RPMI7951 (cell line): ENCODE results near the gene SLC13A4. TPM values are rescaled to one million over a fixed set of nuclear protein-coding genes. Genes with fewer than 3 reads are reported as not detected.
"Not testable (repeated sequence)": the region's sequence is repeated elsewhere in the genome, so short reads cannot be mapped to it uniquely, and the experiment has no call there.

Experiments
- DNase-seq: peaks from one replicate; pipeline ENCODE4 v3.0.0-alpha.2; 2012; ENCODE audit warnings: low read depth
- total RNA-seq: library from RNA; depleted of rRNA; stranded (reverse); fragments of >200 nt; shearing (Covaris generic); gene quantifications from 2 replicates; pipeline ENCODE4 v1.2.3, GENCODE V29; 2014

Gene SLC13A4
- total RNA-seq, 1 experiment from 2014 or later, result not detected

DNA sequence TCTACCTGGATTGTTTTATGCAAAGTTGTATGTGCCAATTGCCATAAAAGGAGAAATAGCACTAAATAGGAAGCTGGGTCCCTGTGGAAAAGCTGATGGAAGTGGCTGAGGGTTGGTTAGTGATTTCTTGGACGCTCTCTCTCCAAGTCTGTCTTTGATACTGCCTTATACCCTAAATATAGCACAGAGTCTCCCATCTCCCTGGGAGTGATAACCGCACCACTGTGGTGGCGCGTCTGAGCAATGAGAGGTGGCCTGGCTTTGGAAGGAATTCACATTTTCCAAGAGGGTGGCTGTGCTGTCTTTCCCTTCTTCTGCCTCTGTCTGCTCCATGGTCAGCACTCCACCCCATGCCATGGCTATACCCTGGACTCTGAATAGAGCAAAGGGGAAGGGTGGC, 34.4 kb downstream of the SLC13A4 start:
- DNase-seq, result no peak

DNA sequence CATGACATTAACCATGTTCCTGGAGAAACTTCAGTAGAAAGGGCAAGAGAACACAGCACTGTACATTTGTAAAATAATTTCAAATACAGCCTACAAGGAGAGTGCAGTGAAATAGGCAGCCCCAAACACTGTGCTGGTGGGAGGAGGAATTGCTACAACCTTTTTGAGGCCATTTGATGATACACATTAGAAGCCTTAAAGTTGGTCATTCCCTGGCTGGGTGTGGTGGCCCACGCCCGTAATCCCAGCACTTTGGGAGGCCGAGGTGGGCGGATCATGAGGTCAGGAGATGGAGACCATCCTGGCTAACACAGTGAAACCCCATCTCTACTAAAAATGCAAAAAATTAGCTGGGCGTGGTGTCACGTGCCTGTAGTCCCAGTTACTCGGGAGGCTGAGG, 35.4 kb downstream of the SLC13A4 start:
- DNase-seq, result not testable (repeated sequence)

DNA sequence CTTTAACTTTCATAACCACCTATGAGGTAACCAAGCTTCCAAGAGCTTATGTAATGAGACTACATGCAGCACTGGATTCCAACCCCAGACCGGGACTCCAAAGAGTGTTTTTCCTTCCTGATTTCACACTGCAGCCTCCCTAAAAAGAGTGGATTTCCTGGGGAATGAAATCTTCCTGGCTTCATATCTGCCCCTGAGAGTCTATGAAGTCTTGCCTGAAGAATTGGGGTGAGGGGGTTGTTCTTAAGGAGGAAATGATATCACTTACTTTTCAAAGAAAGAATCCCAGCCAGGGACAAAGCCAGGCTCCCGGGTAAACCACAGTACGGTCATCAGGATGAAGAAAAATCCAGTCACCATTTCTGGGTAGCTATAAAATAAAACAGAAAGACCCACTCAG, 35.9 kb downstream of the SLC13A4 start:
- no peak for DNase-seq

DNA sequence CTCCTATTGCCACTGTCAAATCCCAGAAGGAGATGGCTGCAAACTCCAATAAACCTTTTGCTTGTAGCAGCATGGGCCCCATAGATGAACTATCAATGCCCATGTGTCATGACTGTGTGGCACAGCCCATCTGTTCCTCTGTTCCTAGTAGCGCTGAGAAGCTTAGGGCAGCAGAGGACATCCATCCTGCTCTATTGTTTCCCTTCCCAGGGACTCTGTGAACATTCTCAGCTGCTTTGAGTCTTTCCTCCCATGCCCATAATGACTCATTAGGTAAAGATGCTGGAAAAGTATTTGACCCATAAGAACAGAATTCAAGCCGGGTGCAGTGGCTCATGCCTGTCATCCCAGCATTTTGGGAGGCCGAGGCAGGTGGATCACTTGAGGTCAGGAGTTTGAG, 37.4 kb downstream of the SLC13A4 start:
- DNase-seq, result peak; percentile 63

DNA sequence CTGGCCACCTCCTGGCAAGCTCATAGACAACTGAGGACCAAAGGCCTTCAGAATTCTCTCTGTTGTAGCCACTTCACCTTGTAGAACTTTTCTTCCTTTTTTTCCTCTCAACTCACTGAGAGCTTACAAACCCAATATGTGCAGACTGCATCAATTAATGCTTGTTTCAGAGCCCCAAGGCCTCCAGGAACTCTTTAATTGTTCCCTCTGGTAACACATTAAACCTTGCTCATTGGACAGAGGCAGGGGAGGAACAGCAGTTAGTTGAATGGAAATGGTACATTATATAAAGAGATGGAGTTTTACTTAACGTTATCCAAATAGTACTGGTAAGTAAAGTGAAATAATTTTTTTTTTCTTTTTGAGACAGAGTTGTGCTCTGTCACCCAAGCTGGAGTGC, 40.5 kb downstream of the SLC13A4 start:
- no peak for DNase-seq

DNA sequence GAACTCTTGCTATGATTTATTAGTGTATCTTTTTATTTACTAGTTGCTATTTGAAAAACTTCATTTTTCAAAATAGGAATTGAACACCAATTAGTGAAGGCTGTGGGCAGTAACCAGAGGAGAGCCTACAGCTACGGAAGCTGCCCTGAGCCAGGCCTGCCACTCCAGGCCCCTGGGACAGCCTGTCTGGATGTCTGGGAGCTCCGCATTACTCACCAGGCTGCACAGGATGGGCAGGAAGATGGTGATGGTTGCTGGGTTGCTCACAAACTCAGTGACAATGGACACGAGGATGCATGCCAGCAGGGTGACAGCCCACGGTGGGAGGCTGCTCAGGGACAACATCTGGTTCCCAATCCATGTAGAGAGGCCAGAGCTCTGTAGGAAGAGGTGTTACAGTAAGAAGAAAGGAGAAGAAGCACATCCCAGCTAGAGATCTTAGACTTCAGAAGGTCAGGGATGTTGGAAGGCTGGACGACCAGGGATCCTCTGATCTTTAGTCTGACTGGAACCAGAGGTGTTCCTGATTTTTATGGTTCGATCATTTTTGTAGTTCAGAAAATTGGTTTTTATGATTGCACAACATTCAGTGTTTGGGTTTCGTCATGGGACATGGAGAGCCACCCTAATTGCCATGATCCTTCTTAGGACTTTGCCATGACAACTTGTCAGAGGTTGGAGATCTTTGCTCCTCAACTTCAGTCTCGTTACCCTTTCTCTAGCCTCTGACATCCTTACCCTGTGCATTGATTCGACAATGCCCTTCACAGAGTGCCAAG, 42.5 kb downstream of the SLC13A4 start:
- peak; percentile 72 for DNase-seq

DNA sequence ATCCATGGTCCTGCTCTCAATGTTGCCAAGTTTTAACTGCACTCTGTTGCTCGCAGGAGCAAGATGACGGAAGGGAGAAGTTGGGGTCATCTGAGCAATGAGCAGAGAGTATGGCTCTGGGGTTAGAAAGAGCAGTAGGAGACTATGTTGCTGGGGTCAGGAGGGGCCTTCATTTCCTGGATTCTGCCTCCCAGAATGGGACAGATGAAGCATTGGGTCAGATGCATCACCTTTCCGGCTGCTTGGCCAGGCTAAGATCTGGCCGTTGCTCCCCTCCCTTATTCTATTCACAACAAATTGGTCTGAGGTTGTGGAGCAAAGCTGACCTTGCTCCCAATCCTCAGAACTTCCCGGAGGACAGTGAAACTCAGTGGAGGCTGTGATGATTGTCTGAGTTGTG, 43.3 kb downstream of the SLC13A4 start:
- no peak for DNase-seq

DNA sequence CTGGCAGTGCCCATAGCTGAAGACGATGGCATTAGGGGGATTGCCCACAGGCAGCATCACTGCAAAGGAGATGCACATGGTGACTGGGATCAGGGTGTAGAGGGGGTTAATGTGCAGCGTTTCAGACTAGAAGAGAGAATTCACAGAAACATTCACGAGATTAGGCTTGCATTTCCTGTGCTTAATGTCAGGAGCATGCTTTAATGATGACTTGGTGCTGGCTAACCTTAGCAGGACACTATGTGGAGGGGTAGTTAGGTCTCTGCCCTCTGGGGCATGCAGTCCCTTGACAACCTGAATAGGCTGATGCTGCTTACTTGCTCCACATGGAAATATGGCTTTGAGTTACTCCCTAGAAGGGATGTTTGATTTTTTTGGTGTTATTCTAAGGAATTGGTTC, 43.9 kb downstream of the SLC13A4 start:
- DNase-seq, result peak; percentile 46

DNA sequence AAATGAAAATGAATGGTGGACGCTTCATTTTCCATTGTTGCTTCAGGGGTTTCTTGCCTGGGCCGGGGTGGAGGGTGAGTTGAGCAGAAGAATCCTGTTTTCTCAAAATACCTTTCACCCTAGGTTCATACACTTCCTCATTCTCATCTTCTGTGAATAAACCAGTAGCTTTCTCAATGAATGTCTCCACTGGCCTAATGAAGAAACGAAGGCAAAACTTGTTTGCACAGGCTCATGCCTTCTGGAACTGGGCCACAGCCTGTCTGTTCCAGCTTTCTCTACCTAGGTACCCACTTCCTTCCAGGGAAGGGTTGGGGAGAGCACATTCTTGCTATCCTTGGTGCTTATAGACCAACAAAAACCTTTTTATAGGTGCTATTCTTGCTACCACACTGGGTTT, 44.4 kb downstream of the SLC13A4 start:
- DNase-seq, result no peak

DNA sequence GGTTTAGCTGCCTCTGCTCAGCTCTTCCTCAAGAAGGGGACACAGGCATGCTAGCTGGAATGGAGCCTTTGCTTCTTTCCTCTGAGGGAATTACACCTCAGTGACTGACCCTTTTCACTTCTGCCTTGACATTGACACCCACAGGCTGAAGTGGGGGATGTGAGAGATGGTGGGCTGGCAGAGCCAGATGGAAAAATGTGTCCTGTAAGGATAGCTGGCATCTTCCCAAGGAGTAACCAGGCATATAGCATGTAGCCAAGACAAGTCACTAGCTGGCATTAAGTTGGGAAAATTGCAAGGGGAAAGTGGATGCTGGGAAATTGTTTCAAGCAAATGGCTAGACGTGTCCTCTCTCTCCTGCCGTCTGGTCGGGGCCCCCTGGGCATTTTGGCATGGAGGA, 45.8 kb downstream of the SLC13A4 start:
- no peak for DNase-seq

DNA sequence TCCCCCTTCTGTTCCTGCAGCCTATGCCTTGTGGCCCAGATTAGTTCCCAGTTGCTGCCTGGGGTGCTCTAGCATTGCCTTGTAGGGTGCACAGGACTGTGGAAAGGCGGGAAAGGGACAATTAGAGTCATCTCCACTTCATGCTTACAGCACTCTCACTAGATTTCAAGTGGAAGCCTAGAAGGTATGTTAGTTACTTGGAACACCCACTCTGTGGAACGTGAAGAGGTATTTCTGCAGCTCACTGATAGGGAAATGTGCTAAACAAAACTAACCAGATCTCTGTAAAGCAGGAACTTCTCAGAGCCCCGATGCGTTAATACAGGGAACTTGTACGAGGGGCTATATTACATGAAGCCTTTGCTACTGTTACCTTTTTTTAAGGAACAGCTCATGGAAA, 46.2 kb downstream of the SLC13A4 start:
- no peak for DNase-seq

DNA sequence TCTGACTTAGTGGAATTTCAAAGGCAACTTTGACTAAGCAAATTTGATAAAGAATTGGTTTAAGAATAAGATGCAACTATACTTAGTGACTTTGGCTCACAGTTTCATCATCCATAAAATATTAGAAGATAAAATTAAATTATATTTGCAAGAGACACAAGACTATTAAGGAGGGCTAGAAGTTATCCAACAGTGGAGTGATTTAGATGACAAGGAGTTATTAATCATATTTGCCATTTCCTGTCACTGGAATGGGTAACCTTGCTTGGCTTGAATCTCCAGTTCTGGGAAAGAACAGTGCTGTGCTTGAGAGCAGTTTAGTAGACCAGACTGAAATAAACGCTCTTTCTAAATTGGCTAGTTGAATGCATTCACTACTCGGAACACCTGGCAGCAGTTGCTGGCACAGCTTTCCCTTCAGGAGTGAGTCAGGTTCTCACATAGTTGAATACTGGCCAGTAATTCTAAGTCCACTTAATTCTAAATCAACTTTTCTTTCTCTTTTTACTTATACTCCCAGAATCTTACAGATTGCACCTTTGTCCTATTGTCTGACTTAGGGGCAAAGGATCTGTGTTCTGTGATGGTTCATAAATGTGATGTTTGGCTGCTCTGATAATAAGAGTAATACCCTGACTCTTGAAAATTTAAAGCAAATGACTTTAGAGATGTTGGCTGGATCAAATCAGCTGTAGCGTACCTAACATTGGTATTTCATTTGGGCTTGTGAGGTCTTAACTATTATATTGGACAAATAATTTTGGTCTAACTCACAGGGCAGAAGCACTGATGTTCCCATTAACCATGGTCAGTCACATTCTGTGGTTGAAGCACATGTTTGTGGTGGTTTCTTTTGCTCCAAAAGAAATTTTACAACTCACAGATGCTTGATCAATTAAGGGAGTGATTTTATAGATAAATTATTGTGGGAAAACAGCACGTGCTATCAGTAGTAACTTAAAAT, 49.1 kb downstream of the SLC13A4 start:
- DNase-seq, result peak; percentile 65

DNA sequence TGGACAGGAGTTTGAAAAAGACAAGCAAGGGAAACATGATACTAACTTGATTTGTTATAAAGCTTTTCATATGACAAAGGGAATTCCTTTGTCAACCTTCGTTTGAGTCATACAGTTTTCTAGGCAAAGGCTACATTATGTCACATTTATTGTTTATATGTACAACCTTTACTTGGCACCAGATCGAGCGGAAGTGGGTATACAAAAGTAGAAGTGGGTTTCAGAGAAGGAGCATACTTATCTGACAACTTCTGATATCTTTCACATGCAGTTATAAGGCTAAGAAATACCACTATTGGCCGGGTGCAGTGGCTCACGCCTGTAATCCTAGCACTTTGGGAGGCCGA, 54.7 kb downstream of the SLC13A4 start:
- peak; percentile 64 for DNase-seq

DNA sequence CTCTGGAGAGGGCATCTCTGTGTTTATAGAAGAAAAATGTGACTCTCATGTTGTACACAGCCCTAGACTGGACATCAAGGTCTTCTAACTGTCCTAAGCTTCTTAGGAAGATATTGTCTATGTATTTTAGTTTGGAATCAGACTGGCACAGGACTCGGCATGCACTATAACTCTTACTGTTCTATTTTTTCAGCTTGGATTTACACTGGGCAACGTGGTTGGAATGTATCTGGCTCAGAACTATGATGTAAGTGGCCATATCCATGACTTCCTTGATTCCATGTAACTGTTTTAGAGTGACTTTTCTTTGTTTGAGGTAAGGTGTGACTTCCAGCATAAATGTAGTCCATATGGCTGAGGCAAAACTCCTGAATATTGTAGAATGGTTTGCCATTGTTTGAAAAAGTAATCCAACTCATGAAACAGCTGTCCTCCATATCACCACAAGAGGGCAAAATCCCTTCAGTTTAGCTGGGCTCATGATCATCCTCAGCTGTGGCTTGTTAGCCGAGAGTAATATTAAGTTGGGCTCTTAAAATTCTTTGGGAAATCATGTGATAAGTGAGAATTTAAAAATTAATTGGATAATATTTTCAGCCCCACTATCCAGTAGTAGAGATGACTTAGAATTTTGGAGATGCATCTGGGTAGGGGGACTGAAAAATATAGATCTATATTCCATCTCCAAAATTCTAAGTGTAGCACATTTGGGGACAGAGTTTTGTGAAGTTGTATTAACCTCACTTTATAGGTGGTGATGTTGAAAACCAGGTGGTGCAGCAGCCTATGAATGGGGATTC, 55.2 kb downstream of the SLC13A4 start:
- peak; percentile 70 for DNase-seq

DNA sequence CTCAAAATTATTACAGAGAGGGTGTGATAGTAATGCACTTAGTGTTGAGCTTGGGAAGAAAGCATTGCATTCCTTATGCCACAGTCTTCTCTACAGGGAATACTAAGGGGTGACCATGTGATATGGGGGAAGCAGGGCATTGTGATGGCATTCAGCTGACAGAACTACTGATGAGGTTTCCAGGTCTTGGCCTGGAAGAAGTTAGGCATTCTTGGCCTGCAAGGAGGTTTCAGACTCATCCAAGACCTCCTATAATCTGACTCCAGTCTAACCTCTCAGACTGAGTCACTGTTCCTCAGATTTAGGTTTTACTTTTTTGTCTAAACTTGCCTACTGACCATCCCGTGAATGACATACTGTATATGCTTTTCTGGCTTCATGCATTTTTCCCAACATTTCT, 57.8 kb downstream of the SLC13A4 start:
- DNase-seq, result peak; percentile 72

DNA sequence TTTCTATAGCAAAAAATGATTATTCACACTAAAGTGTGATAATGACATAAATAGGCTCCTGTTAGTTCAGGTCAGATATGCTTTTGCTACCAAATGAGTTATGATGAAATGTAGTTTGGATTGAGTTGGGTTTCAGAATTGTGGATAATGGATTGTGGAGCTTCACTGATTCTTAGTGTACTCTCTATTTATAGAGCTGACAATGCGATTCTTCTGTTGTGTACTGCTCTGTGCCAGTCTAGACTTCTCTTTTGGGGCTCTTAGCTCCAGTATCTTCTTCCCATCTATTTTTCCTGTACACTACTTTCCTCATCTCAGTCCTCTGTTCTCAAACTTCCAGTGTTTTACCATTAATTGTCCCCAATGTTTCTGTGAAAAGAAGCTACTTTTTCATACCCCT, 58.2 kb downstream of the SLC13A4 start:
- DNase-seq, result no peak

DNA sequence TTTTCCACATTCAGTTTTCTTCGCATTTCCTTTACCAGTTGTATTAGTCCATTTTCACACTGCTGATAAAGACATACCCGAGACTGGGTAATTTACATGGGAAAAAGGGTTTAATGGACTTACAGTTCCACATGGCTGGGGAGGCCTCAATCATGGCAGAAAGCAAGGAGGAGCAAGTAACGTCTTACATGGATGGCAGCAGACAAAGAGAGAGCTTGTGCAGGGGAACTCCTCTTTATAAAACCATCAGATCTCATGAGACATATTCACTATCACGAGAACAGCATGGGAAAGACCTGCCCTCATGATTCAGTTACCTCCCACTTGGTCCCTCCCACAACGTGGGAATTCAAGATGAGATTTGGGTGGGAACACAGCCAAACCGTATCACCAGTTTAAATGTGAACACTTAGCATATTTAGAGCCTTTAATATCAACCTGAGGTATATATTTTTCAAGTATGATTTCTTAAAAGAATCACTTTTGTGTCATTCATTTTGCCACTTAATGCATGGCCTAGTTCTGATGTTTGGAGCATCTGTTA, 59.1 kb downstream of the SLC13A4 start:
- not testable (repeated sequence) for DNase-seq

DNA sequence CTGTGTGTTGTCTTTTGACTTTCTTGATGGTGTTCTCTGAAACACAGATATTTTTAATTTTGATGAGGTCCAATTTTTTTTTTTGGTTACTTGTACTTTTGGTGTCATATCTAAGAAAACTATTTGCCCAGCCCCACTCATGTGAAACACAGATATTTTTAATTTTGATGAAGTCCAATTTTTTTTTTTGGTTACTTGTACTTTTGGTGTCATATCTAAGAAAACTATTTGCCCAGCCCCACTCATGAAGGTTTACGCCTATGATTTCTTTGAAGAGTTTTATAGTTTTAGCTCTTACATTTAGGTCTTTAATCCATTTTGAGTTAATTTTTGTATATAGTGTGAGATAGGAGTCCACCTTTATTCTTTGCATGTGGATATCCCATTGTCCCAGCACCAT, 60.4 kb downstream of the SLC13A4 start:
- DNase-seq, result not testable (repeated sequence)

DNA sequence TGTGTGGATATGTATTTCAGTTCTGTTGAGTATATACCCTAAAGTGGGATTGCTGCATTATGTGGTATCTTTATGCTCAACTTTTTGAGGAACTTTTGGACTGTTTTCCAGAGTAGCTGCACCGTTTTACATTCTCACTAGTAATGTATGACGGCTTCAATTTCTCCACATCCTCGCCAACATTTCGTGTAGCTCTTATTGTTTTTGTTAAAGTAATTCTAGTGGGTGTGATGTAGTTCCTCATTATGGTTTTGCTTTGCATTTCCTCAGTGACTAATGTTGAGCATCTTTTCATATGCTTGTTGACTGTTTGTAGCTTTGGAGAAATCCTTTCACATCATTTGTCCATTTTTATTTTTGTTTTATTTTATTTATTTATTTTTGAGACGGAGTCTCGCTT, 61.1 kb downstream of the SLC13A4 start:
- no peak for DNase-seq

DNA sequence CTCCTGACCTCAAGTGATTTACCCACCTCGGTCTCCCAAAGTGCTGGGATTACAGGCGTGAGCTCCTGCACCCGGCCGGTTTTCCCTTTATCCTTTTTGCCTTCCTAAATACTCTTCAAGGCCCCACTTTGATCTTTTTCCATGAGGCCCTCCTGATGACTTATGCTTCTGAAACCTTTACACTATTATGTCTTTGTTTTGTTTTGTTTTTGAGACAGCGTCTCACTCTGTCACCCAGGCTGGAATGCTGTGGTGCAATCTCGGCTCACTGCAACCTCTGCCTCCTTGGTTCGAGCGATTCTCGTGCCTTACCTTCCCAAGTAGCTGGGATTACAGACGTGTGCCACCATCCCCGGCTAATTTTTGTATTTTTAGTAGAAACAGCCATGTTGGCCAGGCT, 61.8 kb downstream of the SLC13A4 start:
- DNase-seq, result no peak

DNA sequence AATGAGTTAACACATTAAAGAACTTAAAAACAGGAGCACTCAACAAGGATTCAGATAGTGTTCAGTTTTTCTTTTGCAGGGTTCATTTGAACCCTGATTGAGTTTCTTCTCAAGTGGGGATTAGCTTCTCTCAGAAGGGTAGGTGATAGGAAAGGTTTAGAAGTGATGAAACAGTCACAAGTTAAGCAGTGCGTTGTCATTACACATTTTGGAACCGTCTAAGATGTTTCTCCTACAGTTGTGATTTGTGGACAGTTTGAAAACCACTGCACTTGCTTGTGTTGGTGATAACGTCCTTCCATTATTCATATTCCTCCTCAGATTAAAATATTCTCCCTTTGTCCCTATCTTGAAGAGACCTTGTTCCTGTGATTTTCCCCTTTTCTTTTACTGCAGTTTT, 62.9 kb downstream of the SLC13A4 start:
- no peak for DNase-seq

DNA sequence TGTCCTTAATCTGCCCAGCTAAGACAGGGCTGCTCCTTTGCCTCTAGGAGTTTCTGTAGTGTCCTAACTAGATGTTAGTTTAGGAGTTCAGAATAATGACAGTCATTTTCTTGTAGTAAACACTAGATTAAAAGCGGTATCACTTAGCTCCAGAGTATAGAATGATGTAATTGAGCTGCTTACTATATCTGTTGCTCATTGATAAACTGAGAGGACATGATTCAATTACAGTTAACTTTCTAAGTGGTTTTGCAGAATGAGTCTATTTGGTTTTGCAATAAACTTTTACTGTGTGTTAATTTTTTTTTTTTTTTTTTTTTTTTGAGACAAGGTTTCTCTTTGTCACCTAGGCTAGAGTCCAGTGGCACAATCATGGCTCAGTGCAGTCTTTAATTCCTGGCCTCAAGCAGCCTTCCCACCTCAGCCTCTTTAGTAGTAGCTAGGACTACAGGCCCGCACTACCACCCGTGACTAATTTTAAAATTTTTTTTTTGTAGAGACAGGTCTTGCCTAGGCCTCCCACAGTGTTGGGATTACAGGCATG, 63.9 kb downstream of the SLC13A4 start:
- peak; percentile 31 for DNase-seq
